DMS53 (cell line): ENCODE results near the gene ADAMTSL1.
A peak's percentile ranks its signal among the peaks of the same experiment; 100 is the strongest.

ENCODE experiments used
- DNase-seq: peaks from one replicate; lab custom pipeline; 2025; lab: John Stamatoyannopoulos, UW

ADAMTSL1 gene

GRCh38 chr9:18467696-18468095 lies 6.3 kb upstream of the ADAMTSL1 start:
- DNase-seq, result no peak

GRCh38 chr9:18472435-18472834 lies 1.5 kb upstream of the ADAMTSL1 start:
- DNase-seq, result no peak

- DNase-seq, result no peak
Observed at GRCh38 chr9:18472841-18473251, 1.1 kb upstream of the ADAMTSL1 start.

GRCh38 chr9:18474783-18475182 lies 830 bp downstream of the ADAMTSL1 start:
- DNase-seq, result no peak

- DNase-seq, result no peak
Observed at GRCh38 chr9:18477121-18477660, 3.2 kb downstream of the ADAMTSL1 start.

- no peak for DNase-seq
Observed at GRCh38 chr9:18477719-18478118, 3.8 kb downstream of the ADAMTSL1 start.

GRCh38 chr9:18478501-18479361 lies 4.8 kb downstream of the ADAMTSL1 start:
- DNase-seq, result no peak

- DNase-seq, result no peak
Observed at GRCh38 chr9:18479405-18479804, 5.5 kb downstream of the ADAMTSL1 start.

- no peak for DNase-seq
Observed at GRCh38 chr9:18480662-18481093, 6.7 kb downstream of the ADAMTSL1 start.

GRCh38 chr9:18482371-18482770 lies 8.4 kb downstream of the ADAMTSL1 start:
- DNase-seq, result no peak

GRCh38 chr9:18485714-18486113 lies 11.8 kb downstream of the ADAMTSL1 start:
- DNase-seq, result no peak

- DNase-seq, result no peak
Observed at GRCh38 chr9:18487611-18488010, 13.7 kb downstream of the ADAMTSL1 start.

GRCh38 chr9:18488886-18489285 lies 14.9 kb downstream of the ADAMTSL1 start:
- no peak for DNase-seq

GRCh38 chr9:18489861-18490260 lies 15.9 kb downstream of the ADAMTSL1 start:
- DNase-seq, result no peak

- DNase-seq, result no peak
Observed at GRCh38 chr9:18490641-18491370, 16.9 kb downstream of the ADAMTSL1 start.

GRCh38 chr9:18492612-18493011 lies 18.7 kb downstream of the ADAMTSL1 start:
- DNase-seq, result no peak

GRCh38 chr9:18493451-18493993 lies 19.6 kb downstream of the ADAMTSL1 start:
- DNase-seq, result peak; percentile 72

GRCh38 chr9:18495065-18495464 lies 21.1 kb downstream of the ADAMTSL1 start:
- no peak for DNase-seq

GRCh38 chr9:18496256-18497000 lies 22.5 kb downstream of the ADAMTSL1 start:
- no peak for DNase-seq

GRCh38 chr9:18499062-18499461 lies 25.1 kb downstream of the ADAMTSL1 start:
- no peak for DNase-seq

- DNase-seq, result no peak
Observed at GRCh38 chr9:18499980-18500379, 26.0 kb downstream of the ADAMTSL1 start.

GRCh38 chr9:18500451-18500850 lies 26.5 kb downstream of the ADAMTSL1 start:
- no peak for DNase-seq
